MM.1S (cell line): ENCODE measurements around the gene CAMK2G.

Experiments used
- DNase-seq: peaks from one replicate; pipeline ENCODE4 v3.0.0-alpha.2; 2015
- H2AFZ ChIP-seq: fragments of 300-600 bp; sonication (generic); 2 replicates; pipeline ENCODE4 v1.6.0; 2016; ENCODE audit warnings: antibody characterized with exemption, low read length
- H3F3A ChIP-seq: fragments of 300-600 bp; sonication (generic); 2 replicates; pipeline ENCODE4 v1.6.1; 2016; ENCODE audit warnings: mild to moderate bottlenecking, antibody characterized with exemption, low read length, moderate library complexity, mixed read lengths; ENCODE audit not compliant: insufficient read depth
- H3K27ac ChIP-seq: fragments of 300-600 bp; sonication (generic); 2 replicates; pipeline ENCODE4 v1.5.1; 2016; ENCODE audit warnings: mild to moderate bottlenecking, low read length
- H3K27me3 ChIP-seq: fragments of 300-600 bp; sonication (generic); replicated peaks from 2 replicates; pipeline ENCODE4 v1.6.0; 2016; ENCODE audit warnings: low read length; ENCODE audit not compliant: insufficient read depth
- H3K36me3 ChIP-seq: fragments of 300-600 bp; sonication (generic); replicated peaks from 2 replicates; pipeline ENCODE4 v1.6.1; 2016; ENCODE audit warnings: mild to moderate bottlenecking, low read length, mixed read lengths; ENCODE audit not compliant: insufficient read depth
- H3K4me1 ChIP-seq: fragments of 300-600 bp; sonication (generic); 2 replicates; pipeline ENCODE4 v1.6.1; 2016; ENCODE audit warnings: low read length, mixed read lengths
- H3K4me2 ChIP-seq: fragments of 300-600 bp; sonication (generic); 2 replicates; pipeline ENCODE4 v1.6.0; 2016; ENCODE audit warnings: low read depth, low read length
- H3K4me3 ChIP-seq: fragments of 300-600 bp; sonication (generic); 2 replicates; pipeline ENCODE4 v1.5.1; 2016; ENCODE audit warnings: low read length, mixed read lengths
- H3K79me2 ChIP-seq: fragments of 300-600 bp; sonication (generic); 2 replicates; pipeline ENCODE4 v1.6.1; 2016; ENCODE audit warnings: mixed run types, low read length, mixed read lengths
- H3K9ac ChIP-seq: fragments of 300-600 bp; sonication (generic); 2 replicates; pipeline ENCODE4 v1.6.1; 2016; ENCODE audit warnings: low read length, mixed read lengths
- H3K9me2 ChIP-seq: fragments of 300-600 bp; sonication (generic); replicated peaks from 2 replicates; pipeline ENCODE4 v1.6.1; 2016; ENCODE audit warnings: mild to moderate bottlenecking, low read length, mixed read lengths; ENCODE audit not compliant: insufficient read depth
- H3K9me3 ChIP-seq: fragments of 300-600 bp; sonication (generic); replicated peaks from 2 replicates; pipeline ENCODE4 v1.6.1; 2016; ENCODE audit warnings: mild to moderate bottlenecking, low read length, mixed read lengths; ENCODE audit not compliant: insufficient read depth
- H4K20me1 ChIP-seq: fragments of 300-600 bp; sonication (generic); 2 replicates; pipeline ENCODE4 v1.6.1; 2016; ENCODE audit warnings: mild to moderate bottlenecking, low read length, moderate library complexity, mixed read lengths; ENCODE audit not compliant: insufficient read depth
- CTCF ChIP-seq: fragments of 300-600 bp; sonication (generic); IDR thresholded peaks from 2 replicates; pipeline ENCODE4 v1.5.1; 2016; ENCODE audit warnings: antibody characterized with exemption, low read length, mixed read lengths
- EZH2 ChIP-seq: fragments of 300-600 bp; sonication (generic); optimal IDR thresholded peaks from 2 replicates; pipeline ENCODE3; 2017; ENCODE audit warnings: low read depth, mild to moderate bottlenecking, antibody characterized with exemption, low read length, mixed read lengths
- EZH2phosphoT487 ChIP-seq: fragments of 300-600 bp; sonication (generic); IDR thresholded peaks from 2 replicates; pipeline ENCODE4 v1.6.1; 2018; ENCODE audit warnings: antibody characterized with exemption, low read length

CAMK2G gene

GRCh38 chr10:73808021-73808815 is 66.1 kb downstream of the CAMK2G start:
- no peak for DNase-seq
- no peaks in the 10 kb centered on the region for H3K9me3 ChIP-seq
- no peaks in the 10 kb centered on the region for H3K27me3 ChIP-seq
- TF ChIP-seq CTCF, result no peak
- TF ChIP-seq EZH2phosphoT487, result no peak
- no peak for TF ChIP-seq EZH2
- peaks cover 18% of the 10 kb centered on the region for H3F3A ChIP-seq
- H3K79me2 ChIP-seq, result peaks cover 12% of the 10 kb centered on the region
- H3K4me1 ChIP-seq, result peaks cover 15% of the 10 kb centered on the region
- H3K36me3 ChIP-seq, result no peaks in the 10 kb centered on the region
- no peaks in the 10 kb centered on the region for H4K20me1 ChIP-seq
- no peaks in the 10 kb centered on the region for H3K9me2 ChIP-seq
- no peak overlapping the region for H3K4me3 ChIP-seq
- no peak overlapping the region for H3K4me2 ChIP-seq
- no peak overlapping the region for H3K9ac ChIP-seq
- no peak overlapping the region for H3K27ac ChIP-seq
- H2AFZ ChIP-seq, result no peak overlapping the region

GRCh38 chr10:73807471-73807870 is 66.9 kb downstream of the CAMK2G start:
- H3K9me2 ChIP-seq, result no peaks in the 10 kb centered on the region
- H3F3A ChIP-seq, result peaks cover 14% of the 10 kb centered on the region
- no peak for TF ChIP-seq CTCF
- no peak for TF ChIP-seq EZH2
- no peak for TF ChIP-seq EZH2phosphoT487
- DNase-seq, result no peak
- no peak overlapping the region for H3K27ac ChIP-seq
- no peak overlapping the region for H2AFZ ChIP-seq
- H3K9me3 ChIP-seq, result no peaks in the 10 kb centered on the region
- H3K36me3 ChIP-seq, result 0 out of 2 replicates have a peak, but pooled peaks cover under 1% of the 10 kb centered on the region
- H3K4me3 ChIP-seq, result no peak overlapping the region
- H3K79me2 ChIP-seq, result peaks cover 12% of the 10 kb centered on the region
- peaks cover 16% of the 10 kb centered on the region for H3K4me1 ChIP-seq
- no peak overlapping the region for H3K9ac ChIP-seq
- no peaks in the 10 kb centered on the region for H3K27me3 ChIP-seq
- no peak overlapping the region for H3K4me2 ChIP-seq
- no peaks in the 10 kb centered on the region for H4K20me1 ChIP-seq

- Histone ChIP-seq H3K4me1 (peaks cover 16% of the 10 kb centered on the region), H2AFZ (no peak overlapping the region), H3K27me3 (no peaks in the 10 kb centered on the region), H4K20me1 (no peaks in the 10 kb centered on the region), H3K36me3 (0 out of 2 replicates have a peak, but pooled peaks cover 5% of the 10 kb centered on the region), H3K9ac (no peak overlapping the region), H3F3A (peaks cover 11% of the 10 kb centered on the region), H3K4me2 (no peak overlapping the region), H3K79me2 (peaks cover 12% of the 10 kb centered on the region), H3K9me3 (no peaks in the 10 kb centered on the region), H3K9me2 (no peaks in the 10 kb centered on the region), H3K27ac (no peak overlapping the region), H3K4me3 (no peak overlapping the region)
- DNase-seq, result no peak
- TF ChIP-seq EZH2phosphoT487 (no peak), EZH2 (no peak), CTCF (no peak)
Observed at GRCh38 chr10:73806176-73806950, 68.0 kb downstream of the CAMK2G start.
